H1 (cell line): ENCODE results near the gene RDM1. TPM values are rescaled to one million over a fixed set of nuclear protein-coding genes. Genes with fewer than 3 reads are reported as not detected.

ENCODE experiments used
- CTCF ChIA-PET: fragments of 300-600 bp; sonication (Branson Sonifier 250); formaldehyde crosslinking; loops from one replicate; lab custom pipeline; 2021; ENCODE audit not compliant: partially characterized antibody; lab: Charles Lee
- POLR2A ChIA-PET: fragments of 300-600 bp; sonication (Branson Sonifier 250); formaldehyde crosslinking; loops from one replicate; lab custom pipeline; 2021; ENCODE audit warnings: inconsistent platforms; ENCODE audit not compliant: partially characterized antibody; lab: Charles Lee
- DNase-seq, 2 experiments: peaks; one replicate each; pipeline versions ENCODE4 v3.0.0 to v3.0.0-alpha.2; 2010 to 2022; ENCODE audit warnings: low spot score in 2 of 2, low read depth in 1 of 2, mixed read lengths in 1 of 2
- FAIRE-seq: peaks from 2 replicates; lab custom pipeline; 2011; peaks lifted over from hg19 to GRCh38; lab: Jason Lieb, UNC
- H2AFZ ChIP-seq: 2 replicates; pipeline ENCODE4 v1.8.1; 2012; ENCODE audit warnings: low read length, inconsistent platforms
- H2AK5ac ChIP-seq: 2 replicates; pipeline ENCODE4 v1.6.1; 2013; ENCODE audit warnings: low read depth, low read length
- H2BK120ac ChIP-seq: replicated peaks from 2 replicates; pipeline ENCODE3; 2013; ENCODE audit warnings: low read depth, low read length, inconsistent platforms
- H2BK12ac ChIP-seq: 2 replicates; pipeline ENCODE4 v1.6.1; 2013; ENCODE audit warnings: low read depth, low read length
- H2BK15ac ChIP-seq: 2 replicates; pipeline ENCODE4 v1.6.1; 2013; ENCODE audit warnings: low read length
- H2BK20ac ChIP-seq: 2 replicates; pipeline ENCODE4 v1.6.1; 2013; ENCODE audit warnings: low read length
- H2BK5ac ChIP-seq: 2 replicates; pipeline ENCODE4 v1.6.1; 2013; ENCODE audit warnings: low read depth, low read length
- H3K14ac ChIP-seq: 2 replicates; pipeline ENCODE4 v1.6.1; 2013; ENCODE audit warnings: inconsistent platforms; ENCODE audit not compliant: insufficient read length
- H3K18ac ChIP-seq: 2 replicates; pipeline ENCODE4 v1.6.1; 2013; ENCODE audit warnings: low read length; ENCODE audit errors: extremely low read depth
- H3K23ac ChIP-seq: 2 replicates; pipeline ENCODE4 v1.6.1; 2013; ENCODE audit warnings: inconsistent platforms; ENCODE audit not compliant: insufficient read length
- H3K23me2 ChIP-seq: 2 replicates; pipeline ENCODE4 v1.6.1; 2013; ENCODE audit warnings: low read depth, low read length
- H3K27ac ChIP-seq: 2 replicates; pipeline ENCODE4 v1.6.1; 2011; ENCODE audit warnings: low read depth, low read length, inconsistent platforms
- H3K27me3 ChIP-seq, 4 experiments: replicated peaks in 1 of 4; 1 replicate in 1 of 4; 2 replicates in 3 of 4; pipeline versions ENCODE4 v1.6.1 to v1.8.1; 2011 to 2013; ENCODE audit warnings: low read length in 3 of 4, mild to moderate bottlenecking in 3 of 4, inconsistent platforms in 2 of 4, mixed read lengths in 2 of 4, moderate library complexity in 1 of 4; ENCODE audit not compliant: control insufficient read depth in 3 of 4, insufficient read depth in 3 of 4; ENCODE audit errors: extremely low read depth in 1 of 4
- H3K36me3 ChIP-seq, 4 experiments: 2 replicates each; pipeline versions ENCODE4 v1.6.1 to v1.8.1; 2011 to 2013; ENCODE audit warnings: mild to moderate bottlenecking in 4 of 4, low read length in 3 of 4, moderate library complexity in 2 of 4, control low read depth in 1 of 4, inconsistent platforms in 1 of 4; ENCODE audit not compliant: insufficient read depth in 4 of 4, control insufficient read depth in 2 of 4
- H3K4ac ChIP-seq: replicated peaks from 2 replicates; pipeline ENCODE3; 2013; ENCODE audit warnings: low read length, low read depth, mixed read lengths, inconsistent platforms; ENCODE audit not compliant: insufficient read length
- H3K4me1 ChIP-seq, 4 experiments: replicated peaks in 1 of 4; 1 replicate in 1 of 4; 2 replicates in 3 of 4; pipeline versions ENCODE4 v1.6.1 to v1.8.1; 2011 to 2013; ENCODE audit warnings: low read length in 3 of 4, inconsistent platforms in 2 of 4, mixed read lengths in 1 of 4; ENCODE audit not compliant: insufficient read depth in 4 of 4, control insufficient read depth in 3 of 4
- H3K4me2 ChIP-seq, 2 experiments: 2 replicates each; pipeline versions ENCODE4 v1.6.1 to v1.8.1; 2011 to 2013; ENCODE audit warnings: low read depth in 2 of 2, low read length in 2 of 2, control low read depth in 1 of 2, inconsistent platforms in 1 of 2, mild to moderate bottlenecking in 1 of 2; ENCODE audit not compliant: insufficient read depth in 1 of 2
- H3K4me3 ChIP-seq, 4 experiments: fragments of 200-600, 300-600 bp in 1 of 4; sonication (generic), shearing (Covaris generic), sonication (Bioruptor Twin) in 1 of 4; 2 replicates each; pipeline versions ENCODE4 v1.5.1 to v1.8.1; 2011 to 2016; ENCODE audit warnings: low read length in 4 of 4, low read depth in 3 of 4, control low read depth in 2 of 4, inconsistent platforms in 2 of 4, mild to moderate bottlenecking in 2 of 4, mixed read lengths in 1 of 4, moderate library complexity in 1 of 4; ENCODE audit not compliant: insufficient read depth in 2 of 4; ENCODE audit errors: extremely low read depth in 1 of 4
- H3K56ac ChIP-seq: replicated peaks from 2 replicates; pipeline ENCODE3; 2013; ENCODE audit warnings: low read depth, mild to moderate bottlenecking, mixed read lengths, low read length, inconsistent platforms; ENCODE audit not compliant: insufficient read length
- H3K79me1 ChIP-seq: 2 replicates; pipeline ENCODE4 v1.6.1; 2013; ENCODE audit warnings: low read depth, low read length, control low read depth
- H3K79me2 ChIP-seq, 2 experiments: 2 replicates each; pipeline versions ENCODE4 v1.6.1 to v1.8.1; 2012 to 2013; ENCODE audit warnings: low read length in 2 of 2, mild to moderate bottlenecking in 2 of 2, inconsistent platforms in 1 of 2; ENCODE audit not compliant: insufficient read depth in 2 of 2, control insufficient read depth in 1 of 2
- H3K9ac ChIP-seq, 4 experiments: replicated peaks in 1 of 4; 1 replicate in 1 of 4; 2 replicates in 3 of 4; pipeline versions ENCODE4 v1.6.1 to v1.8.1; 2011 to 2013; ENCODE audit warnings: low read depth in 3 of 4, low read length in 3 of 4, control low read depth in 2 of 4, mild to moderate bottlenecking in 2 of 4, moderate library complexity in 2 of 4, inconsistent platforms in 1 of 4; ENCODE audit errors: extremely low read depth in 1 of 4
- H3K9me3 ChIP-seq, 2 experiments: 2 replicates each; pipeline versions ENCODE4 v1.6.1 to v1.8.1; 2012 to 2013; ENCODE audit warnings: mild to moderate bottlenecking in 2 of 2, moderate library complexity in 2 of 2, control low read depth in 1 of 2, inconsistent platforms in 1 of 2, low read depth in 1 of 2, low read length in 1 of 2, mixed read lengths in 1 of 2; ENCODE audit not compliant: insufficient read depth in 2 of 2
- H4K20me1 ChIP-seq, 2 experiments: replicated peaks in 1 of 2; 2 replicates each; pipeline versions ENCODE3 to v1.8.1; 2011 to 2013; ENCODE audit warnings: inconsistent platforms in 2 of 2, low read length in 2 of 2, mild to moderate bottlenecking in 1 of 2; ENCODE audit not compliant: insufficient read depth in 2 of 2, control insufficient read depth in 1 of 2
- H4K5ac ChIP-seq: 2 replicates; pipeline ENCODE4 v1.6.1; 2013; ENCODE audit warnings: low read length, low read depth, mixed read lengths, inconsistent platforms; ENCODE audit not compliant: insufficient read length
- H4K8ac ChIP-seq: 2 replicates; pipeline ENCODE4 v1.8.0; 2013; ENCODE audit warnings: mild to moderate bottlenecking, moderate library complexity, low read length, inconsistent platforms; ENCODE audit not compliant: insufficient read depth; ENCODE audit errors: extremely low read depth
- H4K91ac ChIP-seq: replicated peaks from 2 replicates; pipeline ENCODE3; 2013; ENCODE audit warnings: low read length, mixed read lengths, inconsistent platforms; ENCODE audit not compliant: insufficient read length
- BACH1 ChIP-seq: IDR thresholded peaks from 2 replicates; pipeline ENCODE4 v1.6.1; 2012; ENCODE audit warnings: low read length, improper control_type of control experiment
- BCL11A ChIP-seq, 2 experiments: IDR thresholded peaks; one replicate each; pipeline ENCODE4 v1.6.1; 2011; ENCODE audit warnings: low read depth in 2 of 2, low read length in 2 of 2, mild to moderate bottlenecking in 2 of 2
- CTBP2 ChIP-seq: IDR thresholded peaks from 2 replicates; pipeline ENCODE4 v1.7.0; 2011; ENCODE audit warnings: borderline replicate concordance, mild to moderate bottlenecking, moderate library complexity, mixed read lengths, low read length; ENCODE audit not compliant: insufficient read depth, insufficient read length
- EP300 ChIP-seq, 2 experiments: IDR thresholded peaks; 1 replicate in 1 of 2; 2 replicates in 1 of 2; pipeline ENCODE4 v1.6.1; 2011 to 2012; ENCODE audit warnings: low read depth in 2 of 2, low read length in 2 of 2, mild to moderate bottlenecking in 2 of 2, borderline replicate concordance in 1 of 2, inconsistent platforms in 1 of 2, moderate library complexity in 1 of 2
- KDM1A ChIP-seq: fragments of 200-600, 300-600 bp; sonication (generic); IDR thresholded peaks from 2 replicates; pipeline ENCODE4 v1.7.1; 2016; ENCODE audit warnings: mild to moderate bottlenecking, low read length, borderline replicate concordance
- NRF1 ChIP-seq: IDR thresholded peaks from 2 replicates; pipeline ENCODE4 v1.6.1; 2011; ENCODE audit warnings: mild to moderate bottlenecking, low read depth, low read length, improper control_type of control experiment
- POLR2AphosphoS5 ChIP-seq: IDR thresholded peaks from 2 replicates; pipeline ENCODE4 v1.6.1; 2011; ENCODE audit warnings: low read depth, low read length
- POU5F1 ChIP-seq: IDR thresholded peaks from 2 replicates; pipeline ENCODE4 v1.6.1; 2011; ENCODE audit warnings: low read depth, mild to moderate bottlenecking, low read length, moderate library complexity
- SAP30 ChIP-seq: fragments of 300-600 bp; sonication (generic); IDR thresholded peaks from 2 replicates; pipeline ENCODE4 v1.7.1; 2012; ENCODE audit warnings: low read length, moderate library complexity, mild to moderate bottlenecking, inconsistent platforms; ENCODE audit not compliant: insufficient read depth, insufficient replicate concordance
- SIX5 ChIP-seq: IDR thresholded peaks from 2 replicates; pipeline ENCODE4 v1.6.1; 2011; ENCODE audit warnings: mild to moderate bottlenecking, low read depth, low read length
- SP4 ChIP-seq: IDR thresholded peaks from 2 replicates; pipeline ENCODE4 v1.6.1; 2012; ENCODE audit warnings: low read length, inconsistent platforms
- YY1 ChIP-seq: IDR thresholded peaks from 2 replicates; pipeline ENCODE4 v1.6.1; 2011; ENCODE audit warnings: low read depth, mild to moderate bottlenecking, low read length
- WGBS, 2 experiments: shearing (Covaris generic) in 1 of 2; methylation state at CpG; one replicate each; pipeline versions ENCODE4 v1.1.6 to v1.1.7; 2013 to 2015; ENCODE audit warnings: low lambda C conversion rate in 2 of 2, mixed read lengths in 2 of 2, inconsistent platforms in 1 of 2, low coverage in 1 of 2, missing lambda C conversion rate in 1 of 2; ENCODE audit not compliant: insufficient replicate concordance in 2 of 2, insufficient coverage in 1 of 2, insufficient read length in 1 of 2; ENCODE audit errors: extremely low coverage in 1 of 2, missing lambda C conversion rate in 1 of 2; 5-methylcytosine and 5-hydroxymethylcytosine counted together
- polyA plus RNA-seq, 7 experiments: library from polyadenylated mRNA; depleted of rRNA in 3 of 7; stranded (reverse) in 5 of 7; unstranded in 2 of 7; fragments of >200 nt in 5 of 7; fragments of 200-250 nt in 2 of 7; gene quantifications; 1 replicate in 5 of 7; 2 replicates in 1 of 7; 4 replicates in 1 of 7; pipeline versions ENCODE4 v1.2.1 to v1.2.3, GENCODE V29; 2011 to 2013; ENCODE audit warnings: missing spikeins in 2 of 7, mixed read lengths in 2 of 7
- total RNA-seq: library from RNA; stranded (reverse); fragmentation: NEBNext Ultra II Directional; extraction: Animal tissue kit (Norgen Biotek cat#: 25700); gene quantifications from 2 replicates; pipeline ENCODE4 v1.2.1, GENCODE V29; 2021
- TF ChIP-seq, protein P1 (sequence below): IDR thresholded peaks from 2 replicates; pipeline ENCODE4 v1.6.1; 2011; ENCODE audit warnings: low read depth, mild to moderate bottlenecking, low read length; ENCODE audit not compliant: insufficient read depth

Gene RDM1
- total and polyA plus RNA-seq, 2 of the 8 experiments (the other 6 are each of a cell fraction or from before 2014, with no cell fraction given) = 7.3 to 9.7 TPM

DNA sequence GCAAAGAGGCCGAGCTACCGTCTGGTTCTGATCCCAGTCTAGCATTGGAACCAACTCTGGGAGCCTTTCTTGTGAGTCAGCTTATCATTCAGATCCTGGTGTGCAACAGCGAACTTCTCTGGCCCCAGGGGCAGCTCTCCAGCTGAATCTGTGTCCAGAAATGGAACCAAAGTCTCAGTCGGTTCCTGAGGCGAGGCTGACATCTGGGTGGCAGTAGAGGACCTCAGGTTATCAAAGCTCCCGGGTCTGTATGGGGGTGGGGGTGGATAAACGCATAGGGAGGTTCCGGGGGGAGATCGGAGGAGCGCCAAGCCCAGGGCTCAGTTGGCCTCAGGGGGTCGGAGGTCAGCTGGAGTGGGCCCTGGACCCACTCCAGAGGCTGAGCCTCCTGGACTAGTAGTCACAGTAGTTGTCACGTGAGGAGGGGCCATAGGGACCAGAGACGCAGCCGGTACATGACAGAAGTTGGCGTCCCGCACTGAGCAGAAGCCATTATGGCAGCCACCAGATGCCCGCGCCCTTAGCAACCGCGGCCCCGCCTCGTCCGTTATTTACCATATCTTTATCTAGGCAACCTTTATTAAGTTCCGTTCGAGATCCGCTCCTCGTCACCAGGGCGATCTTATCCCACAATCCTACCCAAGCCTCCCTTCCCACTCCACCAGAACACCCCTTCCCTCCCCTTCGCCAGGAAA lies 12.9 kb downstream of the RDM1 start:
- H2BK5ac ChIP-seq = no peak overlapping the region
- no peaks in the 10 kb centered on the region for H3K27me3 ChIP-seq
- H3K56ac ChIP-seq = no peak overlapping the region
- no peak overlapping the region for H2AFZ ChIP-seq
- no peak overlapping the region for H2BK12ac ChIP-seq
- no peak overlapping the region for H3K27ac ChIP-seq
- no peaks in the 10 kb centered on the region for H3K79me1 ChIP-seq
- no peak overlapping the region for H4K91ac ChIP-seq
- H3K18ac ChIP-seq = no peak overlapping the region
- H2BK15ac ChIP-seq = no peak overlapping the region
- H3K9ac ChIP-seq = no peak overlapping the region
- FAIRE-seq (no peak), DNase-seq (no peak)
- no peak overlapping the region for H2AK5ac ChIP-seq
- no peaks in the 10 kb centered on the region for H3K23me2 ChIP-seq
- H3K4ac ChIP-seq = no peak overlapping the region
- H4K20me1 ChIP-seq = no peaks in the 10 kb centered on the region
- H3K36me3 ChIP-seq = peaks cover 0 to 2% (median 0%) of the 10 kb centered on the region in 4 experiments; a peak in 3 of 8 replicates
- H3K4me3 ChIP-seq = no peak overlapping the region
- H3K4me2 ChIP-seq = no peak overlapping the region
- CTCF ChIA-PET = no interaction called here
- peaks cover 24 to 29% of the 10 kb centered on the region in 2 experiments for H3K9me3 ChIP-seq
- H4K5ac ChIP-seq = no peak overlapping the region
- POLR2A ChIA-PET = no interaction called here
- H2BK120ac ChIP-seq = no peak overlapping the region
- H3K4me1 ChIP-seq = no peaks in the 10 kb centered on the region
- WGBS, 2 experiments = 93% methylated on average over 25 of the region's 29 CpGs; no CpG with 5 or more reads in 1 of the 2 experiments
- H3K14ac ChIP-seq = no peak overlapping the region
- H3K23ac ChIP-seq = no peak overlapping the region
- no peaks in the 10 kb centered on the region for H3K79me2 ChIP-seq
- no peak overlapping the region for H4K8ac ChIP-seq
- H2BK20ac ChIP-seq = no peak overlapping the region
- no peak for TF ChIP-seq BCL11A (IDR thresholded peaks at IDR 0.05; ENCODE audit: low read depth in 2 of 2, low read length in 2 of 2)
- TF ChIP-seq POU5F1 = no peak
- TF ChIP-seq BACH1 = no peak
- no peak for TF ChIP-seq NRF1
- TF ChIP-seq, protein P1, sequence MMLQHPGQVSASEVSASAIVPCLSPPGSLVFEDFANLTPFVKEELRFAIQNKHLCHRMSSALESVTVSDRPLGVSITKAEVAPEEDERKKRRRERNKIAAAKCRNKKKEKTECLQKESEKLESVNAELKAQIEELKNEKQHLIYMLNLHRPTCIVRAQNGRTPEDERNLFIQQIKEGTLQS = no peak
- TF ChIP-seq SAP30 = no peak
- TF ChIP-seq SP4 = no peak
- no peak for TF ChIP-seq KDM1A
- no peak for TF ChIP-seq SIX5
- no peak for TF ChIP-seq CTBP2
- TF ChIP-seq POLR2AphosphoS5 = no peak
- TF ChIP-seq EP300 (IDR thresholded peaks at IDR 0.05; ENCODE audit: borderline replicate concordance in 1 of 2, low read depth in 2 of 2, low read length in 2 of 2) = no peak
- TF ChIP-seq YY1 = no peak
